ENCODE data around the gene PRRC1.

GRCh38 chr5:127536687-127537086 lies 19.2 kb downstream of the PRRC1 start:
- TF ChIP-seq CTCF (IDR thresholded peaks at IDR 0.05), result peak in 5 of 7 experiments; percentile 11 to 42 (median 34)
- no peak for TF ChIP-seq POLR2A (IDR thresholded peaks at IDR 0.05)

Measured in body of pancreas (tissue), 4 donors.